ENCODE measurements around the gene MAST4. TPM values are rescaled to one million over a fixed set of nuclear protein-coding genes. Genes with fewer than 3 reads are reported as not detected.

The MAST4 gene
- total RNA-seq, 2 donors from 2014 or later: 36.8 to 45.7 TPM

DNA sequence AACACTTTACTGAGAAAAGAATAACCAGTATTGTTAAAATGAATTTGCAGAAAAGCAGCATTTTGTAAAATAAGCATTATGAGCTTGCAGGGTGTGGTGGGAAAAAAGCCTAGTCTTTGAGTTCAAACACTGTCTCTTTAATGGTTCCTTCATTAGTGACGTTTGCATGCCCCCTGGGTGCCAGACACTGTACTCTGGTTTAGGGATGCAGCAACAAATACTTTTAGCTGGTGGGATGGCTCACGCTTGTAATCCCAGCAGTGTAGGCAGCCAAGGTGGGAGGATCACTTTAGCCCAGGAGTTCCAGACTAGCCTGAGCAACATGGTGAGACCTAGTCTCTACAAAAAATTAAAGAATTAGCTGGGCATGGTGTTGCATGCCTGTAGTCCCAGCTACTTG is 62.3 kb downstream of the MAST4 start:
- intact Hi-C loops (cut with DNase I): no loop called here
- 23% methylated on average over 2 of the region's 2 CpGs for WGBS

DNA sequence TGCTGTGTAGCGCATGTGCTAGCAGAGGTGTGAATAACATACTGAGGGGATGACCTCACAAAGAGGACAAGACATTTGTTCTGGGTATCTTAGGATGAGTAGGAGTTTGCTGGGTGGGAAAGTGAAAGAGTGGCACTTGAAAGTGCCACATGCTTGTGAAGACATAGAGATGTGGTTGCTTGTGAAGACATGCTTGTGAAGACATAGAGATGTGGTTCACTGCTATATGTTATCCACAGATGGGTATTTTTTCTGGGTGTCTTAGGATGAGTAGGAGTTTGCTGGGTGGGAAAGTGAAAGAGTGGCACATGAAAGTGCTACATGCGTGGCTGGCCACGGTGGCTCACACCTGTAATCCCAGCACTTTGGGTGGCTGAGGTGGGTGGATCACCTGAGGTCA is 63.6 kb downstream of the MAST4 start:
- WGBS: 96% methylated on average over 3 of the region's 3 CpGs
- H3K27me3 ChIP-seq (replicated peaks; ENCODE audit: insufficient read depth): no peaks in the 10 kb centered on the region
- H3K9me3 ChIP-seq: no peaks in the 10 kb centered on the region
- TF ChIP-seq POLR2AphosphoS5 (IDR thresholded peaks at IDR 0.05): no peak
- TF ChIP-seq POLR2A (IDR thresholded peaks at IDR 0.05): no peak
- TF ChIP-seq, protein P1, sequence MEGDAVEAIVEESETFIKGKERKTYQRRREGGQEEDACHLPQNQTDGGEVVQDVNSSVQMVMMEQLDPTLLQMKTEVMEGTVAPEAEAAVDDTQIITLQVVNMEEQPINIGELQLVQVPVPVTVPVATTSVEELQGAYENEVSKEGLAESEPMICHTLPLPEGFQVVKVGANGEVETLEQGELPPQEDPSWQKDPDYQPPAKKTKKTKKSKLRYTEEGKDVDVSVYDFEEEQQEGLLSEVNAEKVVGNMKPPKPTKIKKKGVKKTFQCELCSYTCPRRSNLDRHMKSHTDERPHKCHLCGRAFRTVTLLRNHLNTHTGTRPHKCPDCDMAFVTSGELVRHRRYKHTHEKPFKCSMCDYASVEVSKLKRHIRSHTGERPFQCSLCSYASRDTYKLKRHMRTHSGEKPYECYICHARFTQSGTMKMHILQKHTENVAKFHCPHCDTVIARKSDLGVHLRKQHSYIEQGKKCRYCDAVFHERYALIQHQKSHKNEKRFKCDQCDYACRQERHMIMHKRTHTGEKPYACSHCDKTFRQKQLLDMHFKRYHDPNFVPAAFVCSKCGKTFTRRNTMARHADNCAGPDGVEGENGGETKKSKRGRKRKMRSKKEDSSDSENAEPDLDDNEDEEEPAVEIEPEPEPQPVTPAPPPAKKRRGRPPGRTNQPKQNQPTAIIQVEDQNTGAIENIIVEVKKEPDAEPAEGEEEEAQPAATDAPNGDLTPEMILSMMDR (IDR thresholded peaks at IDR 0.05): no peak
- H3K4me3 ChIP-seq: no peak overlapping the region
- no peaks in the 10 kb centered on the region for H3K36me3 ChIP-seq
- intact Hi-C loops (cut with DNase I): no loop called here
- H3K27ac ChIP-seq: no peak overlapping the region
- DNase-seq (ENCODE audit: low spot score): no peak
- no peaks in the 10 kb centered on the region for H3K4me1 ChIP-seq (replicated peaks)

More for the DNA sequence above, 62.3 kb downstream of the MAST4 start:
- H3K4me1 ChIP-seq (replicated peaks): no peaks in the 10 kb centered on the region
- no peak overlapping the region for H3K27ac ChIP-seq
- no peaks in the 10 kb centered on the region for H3K27me3 ChIP-seq (replicated peaks; ENCODE audit: insufficient read depth)
- DNase-seq (ENCODE audit: low spot score): no peak
- no peaks in the 10 kb centered on the region for H3K9me3 ChIP-seq
- no peak for TF ChIP-seq POLR2AphosphoS5 (IDR thresholded peaks at IDR 0.05)
- TF ChIP-seq, protein P1 (IDR thresholded peaks at IDR 0.05): no peak
- TF ChIP-seq POLR2A (IDR thresholded peaks at IDR 0.05): no peak
- no peak overlapping the region for H3K4me3 ChIP-seq
- no peaks in the 10 kb centered on the region for H3K36me3 ChIP-seq

DNA sequence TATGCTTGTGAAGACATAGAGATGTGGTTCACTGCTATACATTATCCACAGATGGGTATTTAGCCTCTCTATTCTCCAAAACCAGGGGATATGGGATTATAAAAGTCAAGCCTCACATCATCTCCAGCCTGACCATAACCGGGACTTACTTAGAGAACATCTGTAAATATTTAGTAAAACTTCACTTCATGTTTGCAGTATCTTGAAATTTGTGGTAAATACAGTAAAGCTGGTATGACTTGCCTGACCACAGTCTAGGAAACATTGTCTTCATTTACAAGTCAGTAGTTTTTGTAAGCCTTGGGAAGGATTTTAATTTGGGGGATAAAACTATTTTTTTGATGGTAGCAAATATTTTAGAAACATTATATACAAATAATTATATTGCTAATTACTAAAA is 64.2 kb downstream of the MAST4 start:
- Histone ChIP-seq H3K27me3 (replicated peaks; ENCODE audit: insufficient read depth) (no peaks in the 10 kb centered on the region), H3K4me1 (replicated peaks) (no peaks in the 10 kb centered on the region), H3K9me3 (no peaks in the 10 kb centered on the region), H3K27ac (no peak overlapping the region), H3K4me3 (no peak overlapping the region), H3K36me3 (no peaks in the 10 kb centered on the region)
- intact Hi-C loops (cut with DNase I): no loop called here
- no peak for DNase-seq (ENCODE audit: low spot score)
- TF ChIP-seq, protein P1 (IDR thresholded peaks at IDR 0.05): no peak
- TF ChIP-seq POLR2A (IDR thresholded peaks at IDR 0.05) (no peak), POLR2AphosphoS5 (IDR thresholded peaks at IDR 0.05) (no peak)
- WGBS: 41% methylated on average over 1 of the region's 1 CpG

DNA sequence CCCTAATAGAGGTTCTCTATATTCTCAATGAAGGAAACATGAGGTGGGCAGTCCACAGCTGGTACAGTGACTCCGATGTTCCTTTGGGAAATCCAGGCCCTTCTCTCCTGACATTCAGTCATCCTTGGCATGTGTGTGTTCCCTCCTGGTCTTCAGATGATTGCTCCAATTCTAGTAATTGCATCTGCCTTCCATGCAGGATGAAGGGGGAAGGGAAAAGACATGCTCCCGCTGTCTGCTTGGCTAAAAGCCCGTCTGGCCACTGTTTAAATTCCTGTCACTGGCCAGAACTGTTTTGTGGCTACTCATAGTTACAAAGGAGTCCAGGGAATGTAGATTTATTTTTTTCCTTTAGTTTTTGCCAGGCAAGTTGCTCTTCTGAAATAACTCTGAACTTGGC is 65.0 kb downstream of the MAST4 start:
- Histone ChIP-seq H3K36me3 (no peaks in the 10 kb centered on the region), H3K27me3 (replicated peaks; ENCODE audit: insufficient read depth) (no peaks in the 10 kb centered on the region), H3K4me1 (replicated peaks) (no peaks in the 10 kb centered on the region), H3K9me3 (no peaks in the 10 kb centered on the region), H3K27ac (no peak overlapping the region), H3K4me3 (no peak overlapping the region)
- TF ChIP-seq POLR2AphosphoS5 (IDR thresholded peaks at IDR 0.05) (no peak), POLR2A (IDR thresholded peaks at IDR 0.05) (no peak)
- TF ChIP-seq, protein P1 (IDR thresholded peaks at IDR 0.05): no peak
- intact Hi-C loops (cut with DNase I): no loop called here
- 67% methylated on average over 3 of the region's 3 CpGs for WGBS
- no peak for DNase-seq (ENCODE audit: low spot score)

DNA sequence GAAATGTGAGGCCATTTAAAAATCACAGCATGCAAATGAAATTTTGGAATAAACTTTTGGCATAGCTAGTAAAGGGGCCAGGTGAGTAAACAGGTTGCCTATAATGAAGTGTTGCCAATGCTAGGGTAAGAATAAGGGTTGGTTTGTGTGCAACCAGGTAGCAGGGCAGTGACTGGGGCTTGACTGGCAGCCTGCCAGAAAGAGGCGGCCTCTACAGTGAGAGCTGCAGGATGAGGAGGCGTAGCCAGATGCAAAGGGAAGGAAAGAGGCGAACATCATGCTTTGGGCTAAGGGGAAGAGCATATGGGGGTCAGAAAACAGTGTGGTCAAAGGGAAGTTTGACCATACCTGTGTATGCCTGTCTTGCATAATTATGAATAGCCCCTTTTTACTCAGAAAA is 70.6 kb downstream of the MAST4 start:
- TF ChIP-seq POLR2AphosphoS5 (IDR thresholded peaks at IDR 0.05) (no peak), POLR2A (IDR thresholded peaks at IDR 0.05) (no peak)
- TF ChIP-seq, protein P1 (IDR thresholded peaks at IDR 0.05): no peak
- H3K27me3 ChIP-seq (replicated peaks; ENCODE audit: insufficient read depth): no peaks in the 10 kb centered on the region
- no peaks in the 10 kb centered on the region for H3K9me3 ChIP-seq
- intact Hi-C loops (cut with DNase I): no loop called here
- no peaks in the 10 kb centered on the region for H3K4me1 ChIP-seq (replicated peaks)
- DNase-seq (ENCODE audit: low spot score): no peak
- H3K27ac ChIP-seq: no peak overlapping the region
- no peak overlapping the region for H3K4me3 ChIP-seq
- H3K36me3 ChIP-seq: no peaks in the 10 kb centered on the region
- WGBS: 49% methylated on average over 3 of the region's 3 CpGs
